SK-N-MC (cell line): Measurements from ENCODE around the gene RGL1.

Source experiments
- DNase-seq: peaks from one replicate; pipeline ENCODE4 v3.0.0-alpha.2; 2011; ENCODE audit warnings: low read depth, low spot score
- H3K27ac ChIP-seq: fragments of 200-600 bp; sonication (generic); 2 replicates; pipeline ENCODE4 v1.5.1; 2016; ENCODE audit warnings: mixed run types
- H3K36me3 ChIP-seq: fragments of 200-600 bp; sonication (generic); 2 replicates; pipeline ENCODE4 v1.6.1; 2017; ENCODE audit warnings: antibody characterized with exemption, low read length, mixed read lengths; ENCODE audit not compliant: insufficient read depth
- H3K4me3 ChIP-seq: fragments of 200-600 bp; sonication (generic); 2 replicates; pipeline ENCODE4 v1.5.1; 2016
- H3K9ac ChIP-seq: fragments of 200-600 bp; sonication (generic); 2 replicates; pipeline ENCODE4 v1.8.0; 2017; ENCODE audit warnings: mixed run types, mixed read lengths; ENCODE audit not compliant: insufficient read length
- H3K9me3 ChIP-seq: fragments of 200-600 bp; sonication (generic); 2 replicates; pipeline ENCODE4 v1.6.1; 2017; ENCODE audit warnings: low read depth, mild to moderate bottlenecking, antibody characterized with exemption, low read length, moderate library complexity, mixed read lengths
- EZH2 ChIP-seq: fragments of 200-600 bp; sonication (generic); IDR thresholded peaks from one replicate; pipeline ENCODE4 v1.6.1; 2017; ENCODE audit warnings: antibody characterized with exemption
- FOXP2 ChIP-seq: optimal IDR thresholded peaks from 2 replicates; pipeline ENCODE3; 2011; ENCODE audit warnings: mild to moderate bottlenecking, moderate library complexity; ENCODE audit not compliant: insufficient read depth; ENCODE audit errors: extremely low read length, control extremely low read depth
- POLR2AphosphoS5 ChIP-seq: IDR thresholded peaks from 2 replicates; pipeline ENCODE4 v1.6.1; 2012; ENCODE audit warnings: mild to moderate bottlenecking, low read depth, low read length, borderline replicate concordance

Gene RGL1

GRCh38 chr1:183792300-183792699 is 12.6 kb upstream of the RGL1 start:
- H3K4me3 ChIP-seq: no peak overlapping the region
- TF ChIP-seq POLR2AphosphoS5 (no peak), EZH2 (no peak), FOXP2 (no peak)
- no peak overlapping the region for H3K27ac ChIP-seq
- no peaks in the 10 kb centered on the region; the same call in 1 of the 2 replicates for H3K9me3 ChIP-seq
- DNase-seq: no peak
- H3K36me3 ChIP-seq: no peaks in the 10 kb centered on the region
- H3K9ac ChIP-seq: no peak overlapping the region

GRCh38 chr1:183794088-183794487 is 10.8 kb upstream of the RGL1 start:
- no peak for DNase-seq
- H3K36me3 ChIP-seq: no peaks in the 10 kb centered on the region
- H3K4me3 ChIP-seq: no peak overlapping the region
- H3K27ac ChIP-seq: no peak overlapping the region
- H3K9ac ChIP-seq: no peak overlapping the region
- no peak for TF ChIP-seq FOXP2
- TF ChIP-seq EZH2: no peak
- TF ChIP-seq POLR2AphosphoS5: no peak
- no peaks in the 10 kb centered on the region; the same call in 1 of the 2 replicates for H3K9me3 ChIP-seq

- Histone ChIP-seq H3K4me3 (no peak overlapping the region), H3K36me3 (0 out of 2 replicates have a peak, but pooled peaks cover 4% of the 10 kb centered on the region), H3K9ac (no peak overlapping the region), H3K9me3 (peaks cover 11% of the 10 kb centered on the region; the same call in 1 of the 2 replicates), H3K27ac (no peak overlapping the region)
- TF ChIP-seq EZH2 (no peak), POLR2AphosphoS5 (no peak), FOXP2 (no peak)
- DNase-seq: no peak
Observed at GRCh38 chr1:183800449-183800848, 4.5 kb upstream of the RGL1 start.

GRCh38 chr1:183801649-183802048 is 3.3 kb upstream of the RGL1 start:
- Histone ChIP-seq H3K9ac (no peak overlapping the region), H3K4me3 (no peak overlapping the region), H3K9me3 (peaks cover 11% of the 10 kb centered on the region; the same call in 1 of the 2 replicates), H3K27ac (no peak overlapping the region), H3K36me3 (0 out of 2 replicates have a peak, but pooled peaks cover 4% of the 10 kb centered on the region)
- TF ChIP-seq FOXP2 (no peak), EZH2 (no peak), POLR2AphosphoS5 (no peak)
- no peak for DNase-seq

- H3K9ac ChIP-seq: peak overlapping the region; percentile 95
- peaks cover 11% of the 10 kb centered on the region; the same call in 1 of the 2 replicates for H3K9me3 ChIP-seq
- TF ChIP-seq EZH2: no peak
- no peak for TF ChIP-seq FOXP2
- no peak for TF ChIP-seq POLR2AphosphoS5
- peak overlapping the region; percentile 97 for H3K4me3 ChIP-seq
- DNase-seq: no peak
- peak overlapping the region; percentile 79 for H3K27ac ChIP-seq
- H3K36me3 ChIP-seq: peaks cover 27% of the 10 kb centered on the region
Observed at GRCh38 chr1:183804387-183804786, 533 bp upstream of the RGL1 start.

- H3K27ac ChIP-seq: peak overlapping the region; percentile 15; the same call in 1 of the 2 replicates
- peaks cover 41% of the 10 kb centered on the region for H3K36me3 ChIP-seq
- H3K9me3 ChIP-seq: peaks cover 11% of the 10 kb centered on the region; the same call in 1 of the 2 replicates
- H3K4me3 ChIP-seq: peak overlapping the region; percentile 97
- no peak for TF ChIP-seq FOXP2
- TF ChIP-seq POLR2AphosphoS5: no peak
- TF ChIP-seq EZH2: no peak
- peak overlapping the region; percentile 95 for H3K9ac ChIP-seq
- no peak for DNase-seq
Observed at GRCh38 chr1:183806125-183806524, 1.2 kb downstream of the RGL1 start.

GRCh38 chr1:183806675-183807074 is 1.8 kb downstream of the RGL1 start:
- TF ChIP-seq EZH2: no peak
- no peak for TF ChIP-seq FOXP2
- TF ChIP-seq POLR2AphosphoS5: no peak
- no peak for DNase-seq
- H3K9ac ChIP-seq: peak overlapping the region; percentile 95
- H3K9me3 ChIP-seq: peaks cover 8% of the 10 kb centered on the region; the same call in 1 of the 2 replicates
- no peak overlapping the region for H3K27ac ChIP-seq
- peak overlapping the region; percentile 97 for H3K4me3 ChIP-seq
- peaks cover 43% of the 10 kb centered on the region for H3K36me3 ChIP-seq

GRCh38 chr1:183807549-183808168 is 2.7 kb downstream of the RGL1 start:
- Histone ChIP-seq H3K9me3 (peaks cover 3% of the 10 kb centered on the region; the same call in 1 of the 2 replicates), H3K36me3 (peaks cover 39% of the 10 kb centered on the region), H3K9ac (no peak overlapping the region), H3K4me3 (peak overlapping the region; percentile 10; the same call in 1 of the 2 replicates), H3K27ac (no peak overlapping the region)
- TF ChIP-seq POLR2AphosphoS5 (no peak), FOXP2 (no peak), EZH2 (no peak)
- no peak for DNase-seq
